Vagina (tissue), 2 donors: ENCODE results near the gene INPP5A. TPM values are rescaled to one million over a fixed set of nuclear protein-coding genes. Genes with fewer than 3 reads are reported as not detected.
"Not testable (repeated sequence)": the region's sequence is repeated elsewhere in the genome, so short reads cannot be mapped to it uniquely, and the experiment has no call there.

Experiments
- DNase-seq, 2 donors: peaks; one replicate each; pipeline ENCODE4 v3.0.0-alpha.2; 2017; ENCODE audit errors: extremely low spot score in 2 of 2
- H3K27ac ChIP-seq: fragments of 200-600 bp; sonication (generic); one replicate; pipeline ENCODE4 v1.5.1; 2019
- H3K27me3 ChIP-seq: fragments of 200-600 bp; sonication (generic); one replicate; pipeline ENCODE4 v1.5.1; 2019
- H3K36me3 ChIP-seq, 2 donors: fragments of 200-600 bp; sonication (generic); one replicate each; pipeline ENCODE4 v1.5.1; 2017 to 2019
- H3K4me1 ChIP-seq: fragments of 200-600 bp; sonication (generic); one replicate; pipeline ENCODE4 v1.5.1; 2019
- H3K4me3 ChIP-seq, 2 donors: fragments of 200-600 bp; sonication (generic); 1 replicate in 1 of 2; 2 replicates in 1 of 2; pipeline ENCODE4 v1.5.1; 2016 to 2019
- H3K9me3 ChIP-seq: fragments of 200-600 bp; sonication (generic); one replicate; pipeline ENCODE4 v1.5.1; 2019
- POLR2A ChIP-seq, 2 donors: fragments of 450-650 bp; IDR thresholded peaks; one replicate each; pipeline ENCODE4 v1.6.1; 2017; ENCODE audit warnings: antibody characterized with exemption in 2 of 2, mild to moderate bottlenecking in 2 of 2, moderate library complexity in 2 of 2
- POLR2AphosphoS5 ChIP-seq, 2 donors: sonication (generic); formaldehyde crosslinking; IDR thresholded peaks; one replicate each; pipeline ENCODE4 v1.9.0; 2017; ENCODE audit warnings: antibody characterized with exemption in 2 of 2, mild to moderate bottlenecking in 2 of 2, low read depth in 1 of 2; ENCODE audit not compliant: insufficient read depth in 1 of 2
- intact Hi-C: fragments of 100-400 bp; cut with DNase I; formaldehyde crosslinking; loops from one replicate; pipeline ENCODE4 v1.15.1; 2023
- total RNA-seq: library from RNA; depleted of rRNA; stranded (reverse); fragments of >200 nt; gene quantifications from one replicate; pipeline ENCODE4 v1.2.3, GENCODE V29; 2016
- TF ChIP-seq, protein P1 (sequence below), 3 experiments: fragments of 450-650 bp in 2 of 3; fragments of 200-600 bp in 1 of 3; sonication (generic) in 1 of 3; IDR thresholded peaks; one replicate each; pipeline ENCODE4 v1.5.1; 2017 to 2019; ENCODE audit warnings: antibody characterized with exemption in 3 of 3, mild to moderate bottlenecking in 2 of 3, moderate library complexity in 2 of 3

INPP5A gene
- total RNA-seq, 1 donor from 2014 or later, result 24.3 TPM

DNA sequence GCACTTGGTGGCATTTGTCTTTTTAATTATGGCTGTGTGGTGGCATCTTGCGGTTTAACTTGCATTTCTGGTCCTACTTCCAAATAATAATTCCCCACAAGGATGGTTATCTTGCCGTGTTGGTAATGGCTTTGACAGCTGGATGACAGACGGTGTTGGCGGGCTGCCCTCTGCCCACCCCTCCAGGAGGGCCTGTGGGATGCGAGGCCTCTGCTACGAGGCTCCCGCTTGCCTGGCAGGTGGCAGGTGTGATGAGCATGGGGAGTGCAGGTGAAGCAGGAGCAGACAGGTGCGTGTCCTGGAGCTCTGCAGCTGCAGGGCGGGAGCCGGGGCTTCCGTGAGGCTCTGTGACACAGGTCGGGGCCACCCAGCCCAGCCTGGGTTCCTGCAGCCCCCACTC is 11.8 kb downstream of the INPP5A start:
- intact Hi-C loops, result no loop called here
- H3K27me3 ChIP-seq, result no peaks in the 10 kb centered on the region
- H3K4me3 ChIP-seq, result no peak overlapping the region
- H3K9me3 ChIP-seq, result no peaks in the 10 kb centered on the region
- peaks cover 62% of the 10 kb centered on the region for H3K4me1 ChIP-seq
- H3K27ac ChIP-seq, result no peak overlapping the region
- TF ChIP-seq, protein P1, sequence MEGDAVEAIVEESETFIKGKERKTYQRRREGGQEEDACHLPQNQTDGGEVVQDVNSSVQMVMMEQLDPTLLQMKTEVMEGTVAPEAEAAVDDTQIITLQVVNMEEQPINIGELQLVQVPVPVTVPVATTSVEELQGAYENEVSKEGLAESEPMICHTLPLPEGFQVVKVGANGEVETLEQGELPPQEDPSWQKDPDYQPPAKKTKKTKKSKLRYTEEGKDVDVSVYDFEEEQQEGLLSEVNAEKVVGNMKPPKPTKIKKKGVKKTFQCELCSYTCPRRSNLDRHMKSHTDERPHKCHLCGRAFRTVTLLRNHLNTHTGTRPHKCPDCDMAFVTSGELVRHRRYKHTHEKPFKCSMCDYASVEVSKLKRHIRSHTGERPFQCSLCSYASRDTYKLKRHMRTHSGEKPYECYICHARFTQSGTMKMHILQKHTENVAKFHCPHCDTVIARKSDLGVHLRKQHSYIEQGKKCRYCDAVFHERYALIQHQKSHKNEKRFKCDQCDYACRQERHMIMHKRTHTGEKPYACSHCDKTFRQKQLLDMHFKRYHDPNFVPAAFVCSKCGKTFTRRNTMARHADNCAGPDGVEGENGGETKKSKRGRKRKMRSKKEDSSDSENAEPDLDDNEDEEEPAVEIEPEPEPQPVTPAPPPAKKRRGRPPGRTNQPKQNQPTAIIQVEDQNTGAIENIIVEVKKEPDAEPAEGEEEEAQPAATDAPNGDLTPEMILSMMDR (IDR thresholded peaks at IDR 0.05), result no peak
- no peak for TF ChIP-seq POLR2AphosphoS5 (IDR thresholded peaks at IDR 0.05; ENCODE audit: insufficient read depth in 1 of 2, low read depth in 1 of 2)
- TF ChIP-seq POLR2A (IDR thresholded peaks at IDR 0.05), result no peak
- H3K36me3 ChIP-seq, result no peaks in the 10 kb centered on the region
- DNase-seq, result no peak

DNA sequence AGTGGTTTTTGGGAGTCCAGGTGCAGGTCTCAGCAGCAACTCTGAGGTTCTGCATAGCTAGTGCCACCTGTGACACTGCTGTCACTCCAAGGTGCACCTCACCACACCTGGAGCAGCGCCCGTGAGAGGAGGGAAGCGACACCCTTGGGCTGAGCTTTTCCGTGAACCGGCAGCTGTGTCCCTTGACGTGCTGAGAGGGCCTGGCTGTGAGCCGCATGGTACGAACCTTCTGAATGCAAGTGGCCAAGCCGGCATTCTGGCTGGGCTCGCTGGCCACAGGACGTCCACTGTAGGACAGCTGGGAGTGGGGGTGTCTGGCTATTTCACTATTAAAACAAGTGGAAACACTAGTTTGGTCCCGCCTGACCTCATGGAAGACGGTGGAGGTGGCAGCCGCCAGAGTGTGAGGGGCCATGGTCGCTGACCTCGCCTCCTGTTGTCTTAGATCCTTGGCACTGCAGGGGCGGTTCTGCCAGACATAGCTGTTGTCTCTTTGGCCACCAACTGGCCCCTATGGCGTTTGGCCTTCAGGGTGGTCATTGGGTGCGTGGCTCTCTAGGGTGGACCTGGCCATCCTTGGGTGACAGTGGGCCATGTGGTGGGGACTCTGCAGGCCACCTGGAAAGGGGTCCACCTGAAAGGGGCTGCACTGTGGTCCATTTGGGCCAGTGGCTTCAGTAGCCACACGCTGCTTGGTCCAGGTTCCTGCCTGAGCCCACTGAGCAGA is 12.9 kb downstream of the INPP5A start:
- DNase-seq, result no peak
- H3K4me3 ChIP-seq, result no peak overlapping the region
- intact Hi-C loops, result no loop called here
- no peaks in the 10 kb centered on the region for H3K9me3 ChIP-seq
- no peak overlapping the region for H3K27ac ChIP-seq
- H3K4me1 ChIP-seq, result peaks cover 64% of the 10 kb centered on the region
- H3K27me3 ChIP-seq, result no peaks in the 10 kb centered on the region
- TF ChIP-seq, protein P1 (IDR thresholded peaks at IDR 0.05), result no peak
- TF ChIP-seq POLR2A (IDR thresholded peaks at IDR 0.05), result no peak
- H3K36me3 ChIP-seq, result no peaks in the 10 kb centered on the region

DNA sequence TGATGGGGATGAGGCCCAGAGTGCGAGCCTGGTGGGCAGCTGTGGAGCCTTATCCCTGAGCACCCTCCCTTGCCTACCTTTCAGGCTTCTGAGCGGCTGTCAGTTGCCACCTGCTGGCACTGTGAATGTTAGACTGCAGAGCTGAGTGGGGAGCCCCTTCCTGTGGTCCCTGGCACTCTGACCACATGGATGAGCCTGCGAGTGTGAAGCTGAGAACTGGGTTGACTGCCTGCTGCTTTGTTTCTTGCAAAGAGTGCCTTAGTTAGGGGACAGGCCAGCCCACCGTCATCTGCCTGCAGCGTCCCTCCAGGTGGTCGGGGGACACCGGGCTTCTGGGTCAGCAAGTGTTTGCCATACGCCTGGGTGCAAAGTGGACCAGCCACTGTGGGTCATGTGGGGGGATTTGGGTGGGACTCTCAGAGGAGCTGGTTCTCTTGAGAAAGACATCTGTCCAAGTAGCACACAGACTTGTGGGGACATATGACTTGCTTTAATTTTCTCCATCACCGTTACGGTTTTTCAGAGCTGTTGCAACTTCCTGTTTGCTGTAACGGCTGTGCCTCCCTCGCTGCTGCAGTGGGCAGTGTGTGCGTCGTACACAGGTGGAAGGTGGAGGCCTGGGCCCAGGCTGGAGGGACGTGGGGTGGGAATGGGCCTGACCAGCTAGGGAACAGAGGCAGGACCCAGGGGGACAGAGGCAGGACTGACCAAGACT is 13.7 kb downstream of the INPP5A start:
- no peak for DNase-seq

DNA sequence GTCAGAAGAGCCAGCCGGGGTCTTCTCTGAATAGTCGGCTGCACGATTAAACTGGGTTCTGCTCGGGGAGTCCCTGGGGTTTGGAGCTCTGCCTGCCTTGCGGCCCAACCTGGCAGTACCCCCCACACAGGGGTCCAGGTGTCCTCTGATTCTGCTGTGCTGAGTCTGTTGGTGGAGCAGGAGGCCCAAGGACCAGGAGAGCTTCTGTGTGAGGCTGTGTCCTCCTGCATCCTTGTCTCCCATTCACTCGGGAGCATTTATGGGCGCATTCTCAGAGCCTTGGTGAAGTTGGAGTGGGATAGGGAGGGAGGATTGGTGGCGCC is 14.2 kb downstream of the INPP5A start:
- Histone ChIP-seq H3K4me3 (no peak overlapping the region), H3K4me1 (peaks cover 64% of the 10 kb centered on the region)

More for the DNA sequence above, 13.7 kb downstream of the INPP5A start:
- Histone ChIP-seq H3K4me3 (no peak overlapping the region), H3K9me3 (no peaks in the 10 kb centered on the region), H3K27me3 (no peaks in the 10 kb centered on the region), H3K27ac (no peak overlapping the region), H3K4me1 (peaks cover 64% of the 10 kb centered on the region), H3K36me3 (no peaks in the 10 kb centered on the region)
- intact Hi-C loops, result no loop called here
- TF ChIP-seq, protein P1 (IDR thresholded peaks at IDR 0.05), result no peak
- no peak for TF ChIP-seq POLR2A (IDR thresholded peaks at IDR 0.05)
- TF ChIP-seq POLR2AphosphoS5 (IDR thresholded peaks at IDR 0.05; ENCODE audit: insufficient read depth in 1 of 2, low read depth in 1 of 2), result no peak

DNA sequence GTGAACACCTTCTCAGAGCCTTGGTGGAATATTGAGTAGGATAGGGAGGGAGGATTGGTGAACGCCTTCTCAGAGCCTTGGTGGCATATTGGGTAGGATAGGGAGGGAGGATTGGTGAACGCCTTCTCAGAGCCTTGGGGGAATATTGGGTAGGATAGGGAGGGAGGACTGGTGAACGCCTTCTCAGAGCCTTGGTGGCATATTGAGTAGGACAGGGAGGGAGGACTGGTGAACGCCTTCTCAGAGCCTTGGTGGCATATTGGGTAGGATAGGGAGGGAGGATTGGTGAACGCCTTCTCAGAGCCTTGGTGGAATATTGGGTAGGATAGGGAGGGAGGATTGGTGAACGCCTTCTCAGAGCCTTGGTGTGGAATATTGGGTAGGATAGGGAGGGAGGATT is 15.0 kb downstream of the INPP5A start:
- DNase-seq, H3K4me3 ChIP-seq, H3K27ac ChIP-seq, H3K27me3 ChIP-seq, H3K9me3 ChIP-seq, intact Hi-C loops, H3K36me3 ChIP-seq: not testable (repeated sequence)
- H3K4me1 ChIP-seq, result peaks cover 55% of the 10 kb centered on the region

More for the DNA sequence above, 14.2 kb downstream of the INPP5A start:
- no peaks in the 10 kb centered on the region for H3K27me3 ChIP-seq
- TF ChIP-seq POLR2A (IDR thresholded peaks at IDR 0.05) (no peak), POLR2AphosphoS5 (IDR thresholded peaks at IDR 0.05; ENCODE audit: insufficient read depth in 1 of 2, low read depth in 1 of 2) (no peak)
- TF ChIP-seq, protein P1 (IDR thresholded peaks at IDR 0.05), result no peak
- DNase-seq, result no peak
- intact Hi-C loops, result no loop called here
- H3K36me3 ChIP-seq, result no peaks in the 10 kb centered on the region
- no peaks in the 10 kb centered on the region for H3K9me3 ChIP-seq
- H3K27ac ChIP-seq, result no peak overlapping the region

DNA sequence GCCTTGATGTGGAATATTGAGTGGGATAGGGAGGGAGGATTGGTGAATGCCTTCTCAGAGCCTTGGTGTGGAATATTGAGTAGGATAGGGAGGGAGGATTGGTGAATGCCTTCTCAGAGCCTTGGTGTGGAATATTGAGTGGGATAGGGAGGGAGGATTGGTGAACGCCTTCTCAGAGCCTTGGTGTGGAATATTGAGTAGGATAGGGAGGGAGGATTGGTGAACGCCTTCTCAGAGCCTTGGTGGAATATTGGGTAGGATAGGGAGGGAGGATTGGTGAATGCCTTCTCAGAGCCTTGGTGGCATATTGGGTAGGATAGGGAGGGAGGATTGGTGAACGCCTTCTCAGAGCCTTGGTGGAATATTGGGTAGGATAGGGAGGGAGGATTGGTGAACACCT is 16.0 kb downstream of the INPP5A start:
- H3K9me3 ChIP-seq, DNase-seq, H3K4me3 ChIP-seq, H3K27ac ChIP-seq, H3K27me3 ChIP-seq, H3K36me3 ChIP-seq, intact Hi-C loops: not testable (repeated sequence)
- H3K4me1 ChIP-seq, result peaks cover 54% of the 10 kb centered on the region
